Left ventricle myocardium superior (tissue), 1 donor: ENCODE results near the gene NR1D2. TPM values are rescaled to one million over a fixed set of nuclear protein-coding genes. Genes with fewer than 3 reads are reported as not detected.
"Not testable (repeated sequence)": the region's sequence is repeated elsewhere in the genome, so short reads cannot be mapped to it uniquely, and the experiment has no call there.

ENCODE experiments used
- ATAC-seq: fragments of 200-7000 bp; cut with Tn5 transposase; one replicate; pipeline ENCODE4 v1.9.1; 2020; ENCODE audit warnings: mild to moderate bottlenecking, moderate library complexity
- DNase-seq: peaks from one replicate; pipeline ENCODE4 v3.0.0-alpha.2; 2020
- intact Hi-C: fragments of 100-400 bp; cut with micrococcal nuclease; formaldehyde crosslinking; loops from one replicate; pipeline ENCODE4 v1.11.0; 2022
- total RNA-seq: library from RNA; stranded (reverse); fragmentation: NEBNext Ultra II Directional; extraction: Animal tissue kit (Norgen Biotek cat#: 25700); gene quantifications from one replicate; pipeline ENCODE4 v1.2.1, GENCODE V29; 2021
- donor health status: DM: no; HTN: yes; CAD: no; lungs with severe emphysema.

NR1D2 gene
- total RNA-seq, 1 donor from 2014 or later: 57.0 TPM

DNA sequence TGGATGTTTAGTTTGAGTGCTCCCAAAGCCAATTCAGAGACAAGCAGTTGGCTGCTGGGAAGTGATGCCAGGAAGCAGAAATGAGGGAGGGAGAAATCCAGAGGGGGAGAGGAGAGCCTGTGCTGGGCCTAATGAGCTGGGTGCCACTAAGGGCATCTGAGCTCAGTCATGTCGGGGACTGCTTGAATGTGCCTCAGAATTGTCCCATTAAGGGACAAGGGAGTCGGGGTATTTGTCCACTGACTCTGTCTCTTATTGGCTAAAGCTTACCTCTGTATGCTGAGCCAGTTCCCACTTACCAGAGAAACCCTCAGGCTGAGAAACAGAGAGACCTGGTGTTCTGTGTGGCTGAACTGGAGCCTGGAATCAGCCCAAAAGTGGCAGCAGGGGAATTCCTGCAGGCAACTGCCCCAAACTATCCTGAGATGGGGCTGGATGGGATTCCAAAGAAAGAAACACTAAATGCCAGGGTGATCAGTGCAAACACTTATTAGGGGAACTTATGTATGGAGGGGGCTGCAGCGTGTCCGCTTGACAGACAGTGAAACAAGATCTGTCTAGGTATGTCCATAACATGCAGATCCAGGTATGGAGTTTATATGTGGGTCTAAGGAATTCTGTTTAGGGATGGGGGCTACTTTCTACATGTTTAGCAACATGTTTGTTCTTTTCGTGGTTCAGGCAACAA lies 48.6 kb downstream of the NR1D2 start:
- DNase-seq (no peak), ATAC-seq (peak; percentile 55)
- intact Hi-C loops: no loop called here

DNA sequence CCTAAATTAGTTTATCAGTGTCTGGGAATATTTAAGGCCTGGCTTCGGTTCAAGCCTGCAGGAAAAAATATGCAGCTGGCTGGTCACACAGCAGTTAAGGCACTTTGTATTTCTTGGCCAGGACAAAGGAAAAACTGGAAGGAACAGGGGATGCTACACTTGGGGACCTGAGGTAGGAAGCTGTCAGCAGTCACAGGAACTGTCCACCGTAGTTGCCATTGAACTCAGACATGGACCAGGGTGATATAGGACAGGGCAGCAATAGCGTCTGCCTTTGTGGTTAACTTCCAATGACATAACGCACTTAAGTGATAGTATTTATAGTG lies 49.1 kb downstream of the NR1D2 start:
- DNase-seq (no peak), ATAC-seq (peak; percentile 74)
- intact Hi-C loops: no loop called here

DNA sequence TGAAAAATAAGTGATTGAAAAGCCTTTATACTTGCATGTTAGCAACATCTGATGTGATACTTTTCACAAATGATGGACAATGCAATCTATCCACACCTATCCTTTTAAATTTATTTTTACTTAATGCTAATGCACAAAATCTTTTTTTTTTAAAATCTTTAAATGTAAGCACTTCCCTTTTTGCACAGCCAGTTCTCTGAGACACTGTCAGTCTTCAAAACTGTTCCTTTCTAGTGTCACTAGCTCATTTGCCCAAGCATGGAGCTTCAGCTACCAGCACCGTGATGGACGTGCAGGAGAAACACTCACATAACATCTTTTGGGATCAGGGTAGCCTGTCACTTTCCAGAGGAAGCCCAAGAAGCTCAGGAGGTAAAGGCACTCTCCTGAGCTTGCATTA lies 50.1 kb downstream of the NR1D2 start:
- intact Hi-C loops: no loop called here
- DNase-seq (no peak), ATAC-seq (no peak)

DNA sequence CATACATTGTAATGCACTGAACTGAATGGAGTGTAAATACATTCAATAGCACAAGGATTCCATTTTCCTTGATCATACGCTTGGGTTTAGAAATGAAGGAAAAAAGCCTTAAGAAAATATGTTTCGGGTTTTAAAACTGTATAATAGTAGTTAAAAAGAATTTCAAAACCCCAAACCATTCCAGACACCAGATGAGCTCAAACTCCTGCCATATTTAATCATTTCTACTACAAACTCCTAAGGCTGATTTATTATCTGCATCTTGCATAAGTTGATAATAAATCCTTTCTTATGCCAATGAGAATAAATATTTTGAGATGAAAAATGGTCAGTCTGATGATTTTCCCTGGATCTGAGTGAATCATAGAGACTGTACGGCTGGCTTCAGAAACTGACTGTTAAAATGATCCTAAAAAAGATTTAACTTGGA lies 51.0 kb downstream of the NR1D2 start:
- ATAC-seq: no peak
- intact Hi-C loops: no loop called here
- no peak for DNase-seq

DNA sequence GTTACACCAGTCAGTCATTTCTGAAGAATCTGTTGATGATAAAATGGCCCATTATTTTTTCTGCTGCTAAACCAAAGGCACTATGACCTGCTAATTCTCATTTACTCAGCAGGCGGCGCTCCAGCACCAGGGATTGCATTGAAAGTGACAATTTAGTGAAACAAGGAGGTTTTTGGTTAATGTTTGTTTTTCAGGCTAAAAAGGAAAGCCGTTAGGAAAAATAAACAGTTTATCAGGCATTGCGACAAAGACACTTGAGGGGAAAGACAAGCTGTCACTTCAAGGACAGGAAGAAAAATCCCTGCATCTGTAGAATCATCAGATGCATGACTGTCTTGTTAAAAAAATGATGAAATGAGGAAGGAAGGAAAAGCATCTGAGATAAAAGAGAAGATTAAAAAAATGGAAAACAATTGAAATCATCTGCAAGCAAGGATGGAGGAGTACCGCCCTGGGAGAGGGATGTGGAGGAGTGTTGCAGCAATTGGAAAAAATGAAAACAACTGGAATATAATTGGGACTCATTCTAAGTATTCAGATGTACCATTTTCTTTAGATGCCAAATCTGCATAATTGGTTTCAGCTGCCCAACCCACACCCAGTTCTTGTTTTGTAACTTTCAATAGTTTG lies 54.0 kb downstream of the NR1D2 start:
- ATAC-seq (peak; percentile 28), DNase-seq (peak; percentile 73)
- intact Hi-C loops: no loop called here

DNA sequence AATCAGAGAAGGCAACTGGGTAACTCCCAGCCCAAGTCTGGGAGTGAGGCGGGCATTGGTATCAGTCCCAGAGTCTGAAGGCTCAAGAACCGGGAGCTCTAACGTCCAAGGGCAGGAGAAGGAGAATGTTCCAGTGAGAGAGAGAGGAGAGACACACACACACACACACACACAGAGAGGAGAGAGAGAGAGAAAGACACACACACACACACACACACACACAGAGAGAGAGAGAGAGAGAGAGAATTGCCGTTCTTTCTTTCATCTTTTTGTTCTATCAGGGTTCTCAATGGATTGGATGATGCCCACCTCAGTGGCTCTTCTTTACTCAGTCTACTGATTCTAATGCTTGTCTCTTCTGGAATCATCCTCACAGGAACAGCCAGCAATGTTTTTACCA lies 57.0 kb downstream of the NR1D2 start:
- no peak for ATAC-seq

DNA sequence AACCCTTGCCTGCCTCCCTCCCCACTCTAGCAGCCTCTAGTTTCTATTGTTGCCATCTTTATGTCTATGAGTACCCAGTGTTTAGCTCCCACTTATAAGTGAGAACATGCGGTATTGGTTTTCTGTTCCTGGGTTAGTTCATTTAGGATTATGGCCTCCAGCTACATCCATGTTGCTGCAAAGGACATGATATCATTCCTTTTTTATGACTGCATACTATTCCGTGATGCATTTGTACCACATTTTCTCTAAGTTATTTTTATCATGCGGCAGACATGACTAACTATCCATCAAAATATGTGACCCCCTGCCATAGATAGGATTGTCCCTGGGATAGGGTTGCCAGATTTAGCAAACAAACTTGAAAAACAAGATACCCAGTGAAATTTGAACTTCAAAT lies 58.4 kb downstream of the NR1D2 start:
- no peak for DNase-seq
- no peak for ATAC-seq
- intact Hi-C loops: loop anchor here (5.0 kb wide), 1 partner anchor 234 kb away; no protein-coding TSS in a partner anchor

More for the DNA sequence above, 57.0 kb downstream of the NR1D2 start:
- intact Hi-C loops: loop anchor here (5.0 kb wide), 1 partner anchor 235 kb away; no protein-coding TSS in a partner anchor
- no peak for DNase-seq

DNA sequence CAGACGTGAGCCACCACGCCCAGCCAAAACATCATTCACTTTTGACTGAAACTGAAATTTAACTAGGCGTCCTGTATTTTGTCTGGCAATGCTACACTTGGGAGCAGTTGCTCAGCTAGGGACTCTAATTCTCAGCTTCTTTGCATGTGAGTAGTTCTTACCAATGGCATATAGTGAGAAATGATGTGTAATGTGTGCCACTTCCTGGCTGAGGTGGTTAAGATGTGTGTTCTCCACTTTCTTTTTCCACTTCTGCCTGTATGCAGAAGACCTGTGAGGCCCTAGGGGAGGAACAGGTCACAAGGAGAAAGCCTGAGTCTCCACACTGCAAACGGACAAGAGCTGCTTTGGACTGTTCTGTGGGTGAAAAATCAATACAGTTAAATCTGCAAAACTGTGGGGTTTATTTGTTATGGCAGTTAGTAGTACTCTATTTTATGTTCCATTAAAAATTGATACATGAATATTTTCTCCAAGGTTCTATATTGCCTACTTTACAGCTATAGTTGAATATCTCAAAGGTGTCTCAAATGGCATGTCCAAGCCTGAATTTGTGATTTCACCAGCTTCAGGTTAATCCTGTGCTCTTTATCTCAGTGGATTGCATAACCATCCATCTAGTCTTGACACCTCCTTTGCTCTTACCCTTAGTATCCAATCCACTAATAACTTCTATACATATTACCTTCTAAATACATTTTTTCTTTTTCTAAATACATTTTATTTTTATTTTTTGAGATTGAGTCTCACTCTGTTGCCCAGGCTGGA lies 59.3 kb downstream of the NR1D2 start:
- DNase-seq (no peak), ATAC-seq (no peak)
- intact Hi-C loops: loop anchor here (5.0 kb wide), 1 partner anchor 233 kb away; no protein-coding TSS in a partner anchor

DNA sequence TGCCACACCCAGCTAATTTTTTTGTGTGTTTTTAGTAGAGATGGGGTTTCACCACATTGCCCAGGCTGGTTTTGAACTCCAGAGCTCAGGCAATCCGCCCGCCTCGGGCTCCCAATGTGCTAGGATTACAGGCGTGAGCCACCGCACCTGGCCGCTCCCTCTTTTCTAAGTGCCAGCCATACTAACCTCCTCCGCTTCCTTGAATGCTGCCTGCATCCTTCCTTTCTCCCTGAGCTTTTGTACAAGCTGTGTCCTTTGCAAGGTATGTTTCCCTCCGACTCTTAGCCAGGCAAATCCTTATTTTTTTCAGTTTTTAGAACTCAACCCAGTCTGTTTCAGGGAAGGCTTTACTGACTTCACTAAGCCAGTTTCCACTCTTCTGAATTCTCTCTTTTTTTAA lies 60.6 kb downstream of the NR1D2 start:
- no peak for ATAC-seq
- no peak for DNase-seq
- intact Hi-C loops: no loop called here

DNA sequence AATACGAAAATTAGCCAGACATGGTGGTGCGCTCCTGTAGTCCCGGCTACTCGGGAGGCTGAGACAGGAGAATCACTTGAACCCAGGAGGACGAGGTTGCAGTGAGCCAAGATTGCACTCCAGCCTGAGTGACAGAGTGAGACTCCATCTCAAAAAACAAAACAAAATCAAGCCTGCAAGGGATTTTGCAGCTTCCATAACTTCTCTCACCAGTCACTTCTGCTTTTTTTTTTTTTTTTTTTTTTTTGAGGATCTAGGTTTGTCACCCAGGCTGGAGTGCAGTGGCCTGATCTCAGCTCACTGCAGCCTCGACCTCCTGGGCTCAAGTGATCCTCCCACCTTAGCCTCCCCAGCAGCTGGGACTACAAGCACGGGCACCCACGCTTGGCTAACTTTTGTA lies 65.7 kb downstream of the NR1D2 start:
- intact Hi-C loops, DNase-seq, ATAC-seq: not testable (repeated sequence)

DNA sequence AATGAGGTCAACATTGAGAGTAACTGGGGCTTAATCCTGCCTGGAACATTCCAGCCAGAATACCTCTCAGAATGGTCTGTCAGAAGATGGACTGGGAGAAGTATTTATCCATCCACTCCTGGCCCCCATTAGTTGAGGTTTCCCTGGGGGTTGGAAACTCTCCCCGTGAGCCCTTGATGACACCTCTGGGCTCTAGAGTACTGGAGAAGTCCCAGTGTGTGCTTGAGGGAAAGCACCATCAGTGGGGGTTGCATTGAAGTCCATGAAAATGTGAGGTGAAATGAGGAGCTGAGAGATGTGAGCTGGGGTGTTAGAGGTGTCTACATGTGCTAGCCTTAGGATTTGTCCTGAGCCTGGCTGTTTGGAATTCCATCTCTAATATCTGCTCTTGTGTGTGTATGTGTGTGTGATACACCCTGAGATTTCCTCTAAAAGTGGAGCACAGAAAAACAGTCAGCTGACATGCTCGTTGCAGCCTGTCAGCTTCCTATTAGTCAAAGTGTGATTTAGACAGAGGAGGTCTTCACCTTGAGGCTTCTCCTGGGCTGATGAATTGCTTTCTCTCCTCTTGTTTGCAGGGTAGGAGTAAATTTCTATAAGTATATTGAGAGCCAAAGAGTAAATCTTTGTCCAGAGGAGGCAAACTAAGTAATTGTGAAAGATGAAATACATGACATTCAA lies 67.6 kb downstream of the NR1D2 start:
- intact Hi-C loops: no loop called here
- no peak for ATAC-seq
- no peak for DNase-seq

DNA sequence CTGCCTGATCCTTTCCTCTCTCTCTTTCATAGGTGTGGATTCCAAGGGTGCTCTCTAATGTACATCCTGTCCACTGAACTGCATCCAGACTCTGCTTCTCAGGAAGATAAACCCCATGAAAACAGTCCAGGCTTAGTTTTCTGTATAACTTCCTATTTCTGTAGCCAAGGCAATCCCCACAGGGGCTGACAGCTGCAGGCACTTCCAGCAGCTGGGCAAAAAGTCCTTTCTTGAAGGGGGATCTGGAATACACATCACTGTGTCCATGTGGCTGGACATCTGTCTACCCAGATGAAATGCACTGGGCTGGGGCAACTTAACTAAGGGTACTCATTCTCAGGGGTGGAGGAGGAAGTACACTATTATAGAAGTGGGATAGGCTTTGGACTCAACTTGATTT lies 72.2 kb downstream of the NR1D2 start:
- intact Hi-C loops: no loop called here
- peak; percentile 45 for DNase-seq

DNA sequence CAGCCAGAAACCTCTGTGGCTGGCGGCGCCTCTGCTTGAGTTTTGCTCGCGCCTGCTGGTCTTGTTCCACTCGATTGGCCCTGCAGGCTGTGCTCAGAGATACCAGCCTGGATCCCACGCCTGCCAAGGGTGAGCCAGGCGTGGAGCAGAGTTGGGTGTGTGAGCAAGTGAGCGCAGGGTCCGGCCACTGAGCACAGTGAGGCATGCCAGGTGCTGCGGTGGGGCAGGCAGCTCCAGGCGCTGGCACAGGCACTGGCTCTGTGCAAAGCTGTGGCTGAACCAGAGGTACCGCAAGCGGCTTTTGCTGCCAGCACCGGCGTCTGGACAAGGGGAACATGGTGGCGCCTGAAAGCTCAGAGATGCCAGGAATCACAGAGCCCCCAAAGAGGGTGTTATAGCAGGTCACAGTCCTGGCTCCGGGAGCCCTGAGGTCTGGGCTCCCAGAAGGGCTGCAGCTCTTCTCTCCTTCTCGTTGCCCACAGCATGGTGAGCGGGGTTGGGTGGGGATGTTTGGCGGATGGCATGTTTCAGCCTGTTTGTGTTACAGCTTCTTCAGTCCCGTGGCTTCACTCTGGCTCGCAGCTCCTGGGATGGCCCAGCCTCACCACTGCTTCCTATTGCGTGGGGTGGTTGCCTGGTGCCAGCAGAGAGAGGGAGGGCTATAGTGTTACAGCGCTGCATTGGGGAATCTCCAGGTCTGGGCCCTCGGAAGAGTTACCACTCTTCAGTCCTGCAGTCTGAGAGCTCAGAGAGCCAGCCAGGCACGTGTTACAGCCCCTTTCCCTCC lies 73.9 kb downstream of the NR1D2 start:
- intact Hi-C loops: no loop called here
- DNase-seq: no peak
- ATAC-seq: no peak

More for the DNA sequence above, 72.2 kb downstream of the NR1D2 start:
- peak; percentile 90 for ATAC-seq

DNA sequence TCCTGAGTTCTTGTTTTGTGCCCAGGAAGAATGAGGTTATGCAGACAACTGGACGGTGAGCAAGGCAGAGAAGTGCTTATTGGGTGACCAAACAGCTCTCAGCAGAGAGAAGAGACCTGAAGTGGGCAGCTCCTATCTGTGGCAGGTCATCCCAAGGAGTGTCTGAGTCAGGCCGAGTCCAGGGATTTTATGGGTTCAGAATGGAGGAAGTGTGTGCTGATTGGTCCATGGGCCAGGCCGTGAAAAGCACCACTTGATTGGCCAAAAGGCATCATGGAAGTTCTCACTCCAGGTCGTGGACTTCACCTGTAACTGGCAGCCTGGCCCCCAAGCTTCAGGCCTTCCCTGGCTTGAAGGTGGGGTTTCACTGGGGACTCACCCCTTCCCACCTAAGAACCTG lies 74.5 kb downstream of the NR1D2 start:
- no peak for ATAC-seq
- intact Hi-C loops: no loop called here

DNA sequence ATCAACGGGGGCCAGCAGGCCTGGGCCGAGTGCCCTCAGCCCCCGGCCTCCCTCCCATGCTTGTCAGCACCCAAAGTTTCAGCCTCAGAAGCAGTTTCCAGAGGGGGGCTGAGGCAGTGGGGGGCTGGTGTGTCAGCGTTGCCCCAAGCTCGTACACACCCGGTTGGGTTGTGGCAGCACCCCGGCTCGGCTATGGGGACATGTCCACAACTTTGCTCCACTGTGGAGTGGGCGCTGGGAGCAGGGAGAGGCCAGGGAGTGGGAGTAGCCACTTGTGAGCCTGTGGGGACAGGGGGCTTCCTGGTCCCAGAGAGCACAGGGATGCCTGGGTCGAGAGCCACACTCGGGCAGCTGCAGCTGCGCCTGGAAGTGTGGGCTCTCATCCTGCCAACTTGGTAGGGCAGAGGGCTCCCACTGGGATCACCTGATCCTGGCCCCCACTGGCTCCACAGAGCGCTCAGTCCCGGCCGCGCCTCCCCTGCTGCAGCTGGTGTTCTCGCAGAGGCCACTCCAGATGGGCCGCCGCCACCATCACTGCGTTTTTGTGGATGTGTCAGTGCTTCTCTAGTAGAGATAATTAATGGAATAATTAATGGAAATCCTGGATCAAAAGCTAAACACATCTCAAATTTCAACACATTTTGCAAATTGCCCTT lies 75.1 kb downstream of the NR1D2 start:
- ATAC-seq (no peak), DNase-seq (no peak)
- intact Hi-C loops: no loop called here

More for the DNA sequence above, 74.5 kb downstream of the NR1D2 start:
- DNase-seq: no peak

DNA sequence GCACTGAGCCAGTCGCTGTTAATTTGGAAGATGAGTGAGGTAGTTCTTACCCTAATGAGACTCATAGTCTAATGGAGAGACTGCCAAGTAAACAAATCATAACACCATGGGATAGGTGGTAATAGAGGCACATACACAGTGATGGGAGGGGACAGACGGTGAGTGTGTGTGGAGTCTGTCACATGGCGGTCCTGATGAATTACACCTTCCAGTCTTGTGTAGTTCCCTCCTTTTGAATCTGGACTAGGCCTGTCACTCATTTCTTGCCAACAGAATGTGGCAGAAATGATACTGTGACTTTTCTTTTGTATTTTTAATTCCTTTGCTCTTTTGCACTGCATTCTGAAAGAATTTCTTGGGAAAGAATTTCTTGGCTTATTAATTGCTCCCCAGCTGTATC lies 78.1 kb downstream of the NR1D2 start:
- no peak for DNase-seq
- no peak for ATAC-seq
- intact Hi-C loops: no loop called here

DNA sequence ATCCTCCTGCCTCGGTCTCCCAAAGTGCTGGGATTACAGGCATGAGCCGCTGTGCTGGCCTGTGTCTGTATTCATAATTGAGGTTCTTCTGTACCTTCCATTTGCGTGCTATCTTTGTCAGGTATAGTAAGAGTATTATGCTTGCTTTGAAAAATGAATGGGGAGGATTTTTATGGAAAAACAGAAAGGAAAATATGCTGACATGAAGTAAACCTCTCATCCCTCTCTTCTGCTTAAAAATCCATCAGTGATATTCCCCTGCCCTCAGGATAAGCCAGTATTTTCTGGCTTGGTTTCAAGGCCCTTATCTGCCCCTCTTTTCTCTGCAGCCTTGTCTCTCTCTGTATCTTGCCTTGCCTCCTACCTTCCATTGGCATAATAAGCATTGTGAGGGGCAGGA lies 80.7 kb downstream of the NR1D2 start:
- ATAC-seq (no peak), DNase-seq (no peak)
- intact Hi-C loops: no loop called here

DNA sequence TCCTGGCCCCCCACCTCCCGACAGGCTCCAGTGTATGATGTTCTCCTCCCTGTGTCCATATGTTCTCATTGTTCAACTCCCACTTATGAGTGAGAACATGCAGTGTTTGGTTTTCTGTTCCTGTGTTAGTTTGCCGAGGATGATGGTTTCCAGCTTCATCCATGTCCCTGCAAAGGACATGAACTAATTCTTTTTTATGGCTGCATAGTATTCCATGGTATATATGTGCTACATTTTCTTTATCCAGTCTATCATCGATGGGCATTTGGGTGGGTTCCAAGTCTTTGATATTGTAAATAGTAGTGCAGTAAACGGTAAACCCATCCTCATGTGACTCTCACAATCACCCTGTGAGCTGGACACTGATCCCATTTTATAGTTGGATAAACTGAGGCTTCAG lies 81.6 kb downstream of the NR1D2 start:
- DNase-seq, ATAC-seq, intact Hi-C loops: not testable (repeated sequence)
